GM21526 (cell line): ENCODE results near the gene SSU72.
"Not testable (repeated sequence)": the region's sequence is repeated elsewhere in the genome, so short reads cannot be mapped to it uniquely, and the experiment has no call there.

ENCODE experiments used
- ATAC-seq: cut with Tn5 transposase; IDR thresholded peaks from one replicate; pipeline ENCODE4 v1.9.1; 2021; ENCODE audit warnings: moderate library complexity; ENCODE audit not compliant: unreplicated experiment, low FRiP score

SSU72 gene

GRCh38 chr1:1597275-1597930 lies 22.7 kb upstream of the SSU72 start:
- ATAC-seq: no peak

- ATAC-seq: no peak
Observed at GRCh38 chr1:1596493-1597274, 22.0 kb upstream of the SSU72 start.

- not testable (repeated sequence) for ATAC-seq
Observed at GRCh38 chr1:1595341-1595740, 20.7 kb upstream of the SSU72 start.

- no peak for ATAC-seq
Observed at GRCh38 chr1:1594602-1595260, 20.1 kb upstream of the SSU72 start.

GRCh38 chr1:1593834-1594601 lies 19.4 kb upstream of the SSU72 start:
- no peak for ATAC-seq

GRCh38 chr1:1591452-1591851 lies 16.8 kb upstream of the SSU72 start:
- no peak for ATAC-seq

GRCh38 chr1:1583347-1584010 lies 8.8 kb upstream of the SSU72 start:
- ATAC-seq: no peak

- no peak for ATAC-seq
Observed at GRCh38 chr1:1582585-1583346, 8.1 kb upstream of the SSU72 start.

- ATAC-seq: no peak
Observed at GRCh38 chr1:1578371-1578940, 3.8 kb upstream of the SSU72 start.

- no peak for ATAC-seq
Observed at GRCh38 chr1:1577367-1578011, 2.8 kb upstream of the SSU72 start.

- ATAC-seq: peak; percentile 53
Observed at GRCh38 chr1:1573843-1574720, 581 bp downstream of the SSU72 start.

- ATAC-seq: no peak
Observed at GRCh38 chr1:1569341-1569740, 5.3 kb downstream of the SSU72 start.

- ATAC-seq: no peak
Observed at GRCh38 chr1:1567891-1568291, 6.8 kb downstream of the SSU72 start.

- no peak for ATAC-seq
Observed at GRCh38 chr1:1567152-1567875, 7.3 kb downstream of the SSU72 start.

GRCh38 chr1:1565340-1565739 lies 9.3 kb downstream of the SSU72 start:
- no peak for ATAC-seq

- ATAC-seq: no peak
Observed at GRCh38 chr1:1564268-1564667, 10.4 kb downstream of the SSU72 start.

- ATAC-seq: no peak
Observed at GRCh38 chr1:1563688-1564087, 11.0 kb downstream of the SSU72 start.
